ENCODE results near the gene LPCAT3.

The LPCAT3 gene

DNA sequence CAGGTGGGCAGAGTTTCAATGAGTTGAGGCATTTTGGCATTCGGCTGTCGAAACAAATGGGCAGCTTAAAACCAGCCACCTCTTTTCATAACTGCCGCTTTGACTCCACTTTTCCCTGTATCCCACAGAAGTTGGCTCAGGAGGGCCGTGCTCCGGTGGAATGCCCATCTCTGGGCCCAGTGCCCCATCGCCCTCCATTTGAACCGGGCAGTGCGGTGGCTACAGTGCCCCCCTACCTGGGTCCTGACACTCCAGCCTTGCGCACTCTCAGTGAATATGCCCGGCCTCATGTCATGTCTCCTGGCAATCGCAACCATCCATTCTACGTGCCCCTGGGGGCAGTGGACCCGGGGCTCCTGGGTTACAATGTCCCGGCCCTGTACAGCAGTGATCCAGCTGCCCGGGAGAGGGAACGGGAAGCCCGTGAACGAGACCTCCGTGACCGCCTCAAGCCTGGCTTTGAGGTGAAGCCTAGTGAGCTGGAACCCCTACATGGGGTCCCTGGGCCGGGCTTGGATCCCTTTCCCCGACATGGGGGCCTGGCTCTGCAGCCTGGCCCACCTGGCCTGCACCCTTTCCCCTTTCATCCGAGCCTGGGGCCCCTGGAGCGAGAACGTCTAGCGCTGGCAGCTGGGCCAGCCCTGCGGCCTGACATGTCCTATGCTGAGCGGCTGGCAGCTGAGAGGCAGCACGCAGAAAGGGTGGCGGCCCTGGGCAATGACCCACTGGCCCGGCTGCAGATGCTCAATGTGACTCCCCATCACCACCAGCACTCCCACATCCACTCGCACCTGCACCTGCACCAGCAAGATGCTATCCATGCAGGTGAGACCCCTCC, 79.7 kb downstream of the LPCAT3 start:
- Histone ChIP-seq H3K4me1 (ENCODE audit: control insufficient read depth, low read length) (peaks cover 26% of the 10 kb centered on the region), H3K27me3 (ENCODE audit: control insufficient read depth, low read length) (no peaks in the 10 kb centered on the region), H3K27ac (ENCODE audit: low read depth, low read length) (no peak overlapping the region), H3K4me2 (ENCODE audit: low read length) (peak overlapping the region; percentile 49), H3K9me2 (replicated peaks; ENCODE audit: control insufficient read depth, low read length) (no peaks in the 10 kb centered on the region), H3K36me3 (ENCODE audit: control insufficient read depth, low read length) (no peaks in the 10 kb centered on the region; the same call in none of the 2 replicates), H4K20me1 (ENCODE audit: control insufficient read depth, insufficient read depth, low read depth, low read length) (no peaks in the 10 kb centered on the region), H3K4me3 (ENCODE audit: low read length) (peak overlapping the region; percentile 88), H3K9me3 (ENCODE audit: control insufficient read depth, insufficient read depth, low read length) (no peaks in the 10 kb centered on the region), H3K79me2 (ENCODE audit: control insufficient read depth, low read length) (peaks cover 14% of the 10 kb centered on the region), H3F3A (ENCODE audit: control insufficient read depth, insufficient read depth) (0 out of 2 replicates have a peak, but pooled peaks cover under 1% of the 10 kb centered on the region)
- TF ChIP-seq, protein P1, sequence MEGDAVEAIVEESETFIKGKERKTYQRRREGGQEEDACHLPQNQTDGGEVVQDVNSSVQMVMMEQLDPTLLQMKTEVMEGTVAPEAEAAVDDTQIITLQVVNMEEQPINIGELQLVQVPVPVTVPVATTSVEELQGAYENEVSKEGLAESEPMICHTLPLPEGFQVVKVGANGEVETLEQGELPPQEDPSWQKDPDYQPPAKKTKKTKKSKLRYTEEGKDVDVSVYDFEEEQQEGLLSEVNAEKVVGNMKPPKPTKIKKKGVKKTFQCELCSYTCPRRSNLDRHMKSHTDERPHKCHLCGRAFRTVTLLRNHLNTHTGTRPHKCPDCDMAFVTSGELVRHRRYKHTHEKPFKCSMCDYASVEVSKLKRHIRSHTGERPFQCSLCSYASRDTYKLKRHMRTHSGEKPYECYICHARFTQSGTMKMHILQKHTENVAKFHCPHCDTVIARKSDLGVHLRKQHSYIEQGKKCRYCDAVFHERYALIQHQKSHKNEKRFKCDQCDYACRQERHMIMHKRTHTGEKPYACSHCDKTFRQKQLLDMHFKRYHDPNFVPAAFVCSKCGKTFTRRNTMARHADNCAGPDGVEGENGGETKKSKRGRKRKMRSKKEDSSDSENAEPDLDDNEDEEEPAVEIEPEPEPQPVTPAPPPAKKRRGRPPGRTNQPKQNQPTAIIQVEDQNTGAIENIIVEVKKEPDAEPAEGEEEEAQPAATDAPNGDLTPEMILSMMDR (IDR thresholded peaks at IDR 0.05; ENCODE audit: low read depth, low read length, poor library complexity, severe bottlenecking), result peak; percentile 5
- no peak for TF ChIP-seq EZH2phosphoT487 (IDR thresholded peaks at IDR 0.05; ENCODE audit: borderline replicate concordance, low read length)

- Histone ChIP-seq H3K79me2 (ENCODE audit: control insufficient read depth, low read length) (peaks cover 14% of the 10 kb centered on the region), H3K27me3 (ENCODE audit: control insufficient read depth, low read length) (no peaks in the 10 kb centered on the region), H3K36me3 (ENCODE audit: control insufficient read depth, low read length) (peaks cover 2% of the 10 kb centered on the region), H3K4me1 (ENCODE audit: control insufficient read depth, low read length) (peaks cover 18% of the 10 kb centered on the region), H3K4me3 (ENCODE audit: low read length) (peak overlapping the region; percentile 88), H3K9me3 (ENCODE audit: control insufficient read depth, insufficient read depth, low read length) (no peaks in the 10 kb centered on the region), H3K4me2 (ENCODE audit: low read length) (peak overlapping the region; percentile 96), H3K27ac (ENCODE audit: low read depth, low read length) (peak overlapping the region; percentile 85), H4K20me1 (ENCODE audit: control insufficient read depth, insufficient read depth, low read depth, low read length) (no peaks in the 10 kb centered on the region), H3K9me2 (replicated peaks; ENCODE audit: control insufficient read depth, low read length) (no peaks in the 10 kb centered on the region), H3F3A (ENCODE audit: control insufficient read depth, insufficient read depth) (peaks cover 1% of the 10 kb centered on the region; the same call in 1 of the 2 replicates)
- TF ChIP-seq, protein P1 (IDR thresholded peaks at IDR 0.05; ENCODE audit: low read depth, low read length, poor library complexity, severe bottlenecking), result peak; percentile 95
- no peak for TF ChIP-seq EZH2phosphoT487 (IDR thresholded peaks at IDR 0.05; ENCODE audit: borderline replicate concordance, low read length)
Measured at GRCh38 chr12:6937481-6938352, 80.6 kb downstream of the LPCAT3 start.

- Histone ChIP-seq H3K4me2 (ENCODE audit: low read length) (peak overlapping the region; percentile 96), H4K20me1 (ENCODE audit: control insufficient read depth, insufficient read depth, low read depth, low read length) (no peaks in the 10 kb centered on the region), H3K9me3 (ENCODE audit: control insufficient read depth, insufficient read depth, low read length) (no peaks in the 10 kb centered on the region), H3K4me1 (ENCODE audit: control insufficient read depth, low read length) (peaks cover 18% of the 10 kb centered on the region), H3K4me3 (ENCODE audit: low read length) (peak overlapping the region; percentile 88), H3F3A (ENCODE audit: control insufficient read depth, insufficient read depth) (peaks cover 5% of the 10 kb centered on the region; the same call in 1 of the 2 replicates), H3K27ac (ENCODE audit: low read depth, low read length) (peak overlapping the region; percentile 85), H3K9me2 (replicated peaks; ENCODE audit: control insufficient read depth, low read length) (no peaks in the 10 kb centered on the region), H3K27me3 (ENCODE audit: control insufficient read depth, low read length) (no peaks in the 10 kb centered on the region), H3K36me3 (ENCODE audit: control insufficient read depth, low read length) (peaks cover 2% of the 10 kb centered on the region), H3K79me2 (ENCODE audit: control insufficient read depth, low read length) (peaks cover 14% of the 10 kb centered on the region)
- TF ChIP-seq, protein P1 (IDR thresholded peaks at IDR 0.05; ENCODE audit: low read depth, low read length, poor library complexity, severe bottlenecking), result peak; percentile 54
- TF ChIP-seq EZH2phosphoT487 (IDR thresholded peaks at IDR 0.05; ENCODE audit: borderline replicate concordance, low read length), result no peak
Measured at GRCh38 chr12:6936636-6937480, 81.4 kb downstream of the LPCAT3 start.

All from DOHH2 (cell line).